ENCODE data around the gene RAB3A.

The RAB3A gene

GRCh38 chr19:18225702-18226468 is 22.0 kb upstream of the RAB3A start, which contains the start of gene PDE4C:
TSS of gene PDE4C (minus strand) at chr19:18226438. CDS start at chr19:18226415, 23 bp downstream.
- H3K27ac ChIP-seq (ENCODE audit: low read length): no peak within 1 kb of the TSS
- no peaks in the 10 kb centered on the region for H4K20me1 ChIP-seq (ENCODE audit: insufficient read depth, low read length)
- H3K4me3 ChIP-seq (ENCODE audit: low read length): no peak within 1 kb of the TSS
- no peak within 1 kb of the TSS for H2AFZ ChIP-seq (ENCODE audit: low read depth, low read length)
- TF ChIP-seq EZH2phosphoT487 (IDR thresholded peaks at IDR 0.05; ENCODE audit: low read depth) (no peak), CTCF (IDR thresholded peaks at IDR 0.05; ENCODE audit: low read depth, low read length) (no peak)
- no peaks in the 10 kb centered on the region for H3K4me1 ChIP-seq (ENCODE audit: low read length)
- H3K9me3 ChIP-seq (ENCODE audit: insufficient read depth, low read length): no peaks in the 10 kb centered on the region
- no peak within 1 kb of the TSS for H3K4me2 ChIP-seq (ENCODE audit: low read length)
- H3K79me2 ChIP-seq (ENCODE audit: low read length): no peaks in the 10 kb centered on the region
- peaks cover 6% of the 10 kb centered on the region; the same call in 1 of the 2 replicates for H3K27me3 ChIP-seq (ENCODE audit: low read depth, low read length)
- H3K9ac ChIP-seq (ENCODE audit: low read length): no peak within 1 kb of the TSS
- no peaks in the 10 kb centered on the region for H3K36me3 ChIP-seq (replicated peaks; ENCODE audit: low read depth, low read length)

- no peak overlapping the region for H3K4me3 ChIP-seq (ENCODE audit: low read length)
- H3K4me2 ChIP-seq (ENCODE audit: low read length): no peak overlapping the region
These were observed 21.5 kb upstream of the RAB3A start for GRCh38 chr19:18225355-18225701.

GRCh38 chr19:18224525-18225354 is 20.9 kb upstream of the RAB3A start:
- peak overlapping the region; percentile 24; the same call in 1 of the 2 replicates for H3K4me3 ChIP-seq (ENCODE audit: low read length)
- no peaks in the 10 kb centered on the region for H3K79me2 ChIP-seq (ENCODE audit: low read length)
- peaks cover under 1% of the 10 kb centered on the region; the same call in 1 of the 2 replicates for H3K27me3 ChIP-seq (ENCODE audit: low read depth, low read length)
- H2AFZ ChIP-seq (ENCODE audit: low read depth, low read length): no peak overlapping the region
- H3K9me3 ChIP-seq (ENCODE audit: insufficient read depth, low read length): no peaks in the 10 kb centered on the region
- no peaks in the 10 kb centered on the region for H3K36me3 ChIP-seq (replicated peaks; ENCODE audit: low read depth, low read length)
- H3K4me1 ChIP-seq (ENCODE audit: low read length): peaks cover 5% of the 10 kb centered on the region
- TF ChIP-seq CTCF (IDR thresholded peaks at IDR 0.05; ENCODE audit: low read depth, low read length): no peak
- TF ChIP-seq EZH2phosphoT487 (IDR thresholded peaks at IDR 0.05; ENCODE audit: low read depth): no peak
- H4K20me1 ChIP-seq (ENCODE audit: insufficient read depth, low read length): no peaks in the 10 kb centered on the region
- no peak overlapping the region for H3K27ac ChIP-seq (ENCODE audit: low read length)
- no peak overlapping the region for H3K4me2 ChIP-seq (ENCODE audit: low read length)
- H3K9ac ChIP-seq (ENCODE audit: low read length): no peak overlapping the region

More at GRCh38 chr19:18225355-18225701, 21.5 kb upstream of the RAB3A start:
- H3K9me3 ChIP-seq (ENCODE audit: insufficient read depth, low read length): no peaks in the 10 kb centered on the region
- no peak overlapping the region for H3K9ac ChIP-seq (ENCODE audit: low read length)
- peaks cover 5% of the 10 kb centered on the region; the same call in 1 of the 2 replicates for H3K27me3 ChIP-seq (ENCODE audit: low read depth, low read length)
- no peaks in the 10 kb centered on the region for H4K20me1 ChIP-seq (ENCODE audit: insufficient read depth, low read length)
- H3K79me2 ChIP-seq (ENCODE audit: low read length): no peaks in the 10 kb centered on the region
- no peaks in the 10 kb centered on the region for H3K36me3 ChIP-seq (replicated peaks; ENCODE audit: low read depth, low read length)
- no peak overlapping the region for H2AFZ ChIP-seq (ENCODE audit: low read depth, low read length)
- no peaks in the 10 kb centered on the region; the same call in 1 of the 2 replicates for H3K4me1 ChIP-seq (ENCODE audit: low read length)
- H3K27ac ChIP-seq (ENCODE audit: low read length): no peak overlapping the region
- no peak for TF ChIP-seq CTCF (IDR thresholded peaks at IDR 0.05; ENCODE audit: low read depth, low read length)
- TF ChIP-seq EZH2phosphoT487 (IDR thresholded peaks at IDR 0.05; ENCODE audit: low read depth): no peak
